K562 treated with DMSO at 1 percent for 12 hours (cell line): ENCODE measurements around the gene OR2C1. TPM values are rescaled to one million over a fixed set of nuclear protein-coding genes. Genes with fewer than 3 reads are reported as not detected.

Experiments used
- total RNA-seq: library from RNA; unstranded; fragments of 300-600 nt; gene quantifications from 2 replicates; pipeline ENCODE4 v1.2.3, GENCODE V29; 2022; ENCODE audit not compliant: insufficient read depth

OR2C1 gene
- total RNA-seq = not detected in 2 replicates

DNA sequence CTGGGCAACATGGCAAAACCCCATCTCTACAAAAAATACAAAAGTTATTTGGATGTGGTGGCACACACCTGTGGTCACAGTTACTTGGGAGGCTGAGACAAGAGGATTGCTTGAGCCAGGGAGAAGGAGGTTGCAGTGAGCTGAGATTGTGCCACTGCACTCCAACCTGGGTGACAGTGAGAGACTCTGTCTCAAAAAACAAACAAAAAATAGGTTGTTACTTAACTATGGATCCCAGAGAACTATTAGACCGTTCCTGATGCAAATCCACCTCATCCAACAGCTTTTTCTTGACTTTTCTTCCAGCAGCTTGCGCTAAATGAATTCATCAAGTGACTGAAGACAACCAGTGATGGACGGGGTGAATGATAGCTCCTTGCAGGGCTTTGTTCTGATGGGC is at the start of gene OR2C1:
Gene OR2C1 (plus strand): TSS at position 301 of the 400 bp plus-strand sequence. CDS start 52 bp downstream, at position 353.

DNA sequence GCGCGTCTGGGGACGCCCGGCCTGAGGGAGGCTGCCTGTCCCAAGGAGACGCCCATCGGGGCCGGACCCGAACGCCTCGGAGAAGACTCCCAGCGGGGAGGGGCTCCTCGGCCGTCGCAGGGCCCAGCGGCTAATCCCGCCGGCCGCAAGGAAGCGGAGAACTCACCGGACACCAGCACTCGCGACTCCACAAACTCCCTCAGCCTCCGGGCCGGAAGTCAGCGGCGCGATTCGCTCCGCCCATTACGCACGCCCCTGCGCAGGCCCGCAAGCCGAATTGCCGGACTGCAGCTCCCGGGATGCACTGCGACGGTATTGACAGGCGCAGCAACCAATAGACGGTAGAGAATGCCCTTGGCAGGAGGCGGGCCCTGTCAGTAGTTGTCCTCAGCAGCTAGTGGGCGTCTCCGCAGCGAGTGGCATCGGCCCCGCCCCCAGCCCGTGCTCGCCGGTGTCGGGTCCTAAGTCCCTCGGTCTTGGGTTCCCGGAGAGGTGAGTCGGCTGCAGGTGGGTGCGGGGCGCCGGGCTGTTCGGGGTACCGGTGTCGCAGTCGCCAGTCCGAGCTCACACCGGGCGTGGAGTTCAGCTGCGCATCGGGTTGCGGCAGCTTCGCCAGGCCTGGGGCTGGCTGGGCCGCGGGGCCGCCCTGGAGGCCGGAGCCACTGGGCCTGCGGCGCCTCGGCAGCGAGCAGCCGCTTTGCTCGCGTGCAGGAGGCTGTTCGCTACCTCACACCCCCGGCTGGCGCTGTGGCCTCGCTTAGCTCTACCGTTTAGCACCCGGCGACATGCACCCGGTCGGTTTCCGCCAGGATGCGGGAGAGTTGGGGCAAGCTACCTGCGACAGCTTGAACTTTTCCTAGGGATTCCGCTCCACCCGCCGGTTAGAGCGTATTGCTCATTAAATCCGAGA is 45.3 kb downstream of the OR2C1 start, which contains the start of the genes ZNF174 and ZSCAN32:
Gene ZNF174 (plus strand): TSS at position 437 of the 910 bp plus-strand sequence. CDS start 790 bp downstream, outside the sequence.
Gene ZSCAN32 (minus strand): TSS at position 226 of the 910 bp plus-strand sequence. CDS start 3,447 bp downstream, outside the sequence.

Other genes starting within 250 kb of the OR2C1 start
- 22.5 and 22.7 TPM in 2 replicates for gene ZNF205, start 243.3 kb upstream of the OR2C1 start, total RNA-seq
- gene ZNF213, start 220.9 kb upstream of the OR2C1 start, total RNA-seq = 10.6 and 22.0 TPM in 2 replicates
- not detected in 2 replicates for gene OR1F1, start 167.7 kb upstream of the OR2C1 start, total RNA-seq
- 6.1 and 9.9 TPM in 2 replicates for gene ZNF200, start 120.7 kb upstream of the OR2C1 start, total RNA-seq
- gene MEFV, start 99.3 kb upstream of the OR2C1 start, total RNA-seq = not detected in 2 replicates
- gene ZNF263, start 72.4 kb upstream of the OR2C1 start, total RNA-seq = 36.1 and 40.4 TPM in 2 replicates
- 1.2 and 3.8 TPM in 2 replicates for gene TIGD7, start 50.5 kb upstream of the OR2C1 start, total RNA-seq
- gene ZNF75A, start 50.4 kb upstream of the OR2C1 start, total RNA-seq = 4.2 and 10.1 TPM in 2 replicates
- gene ZSCAN32, start 45.1 kb downstream of the OR2C1 start, total RNA-seq = 6.8 and 15.8 TPM in 2 replicates
- gene ZNF174, start 45.3 kb downstream of the OR2C1 start, total RNA-seq = 13.1 and 21.1 TPM in 2 replicates
- gene ZNF597, start 87.6 kb downstream of the OR2C1 start, total RNA-seq = 0.47 TPM in 1 of 2 replicates, not detected in the other
- 36.0 and 48.2 TPM in 2 replicates for gene NAA60, start 87.8 kb downstream of the OR2C1 start, total RNA-seq
- gene C16orf90, start 139.6 kb downstream of the OR2C1 start, total RNA-seq = not detected in 2 replicates
- gene CLUAP1, start 145.1 kb downstream of the OR2C1 start, total RNA-seq = 2.1 and 5.0 TPM in 2 replicates
- gene NLRC3, start 221.5 kb downstream of the OR2C1 start, total RNA-seq = not detected in 2 replicates